Measurements from ENCODE around the gene MET.

The MET gene

GRCh38 chr7:116779216-116779615 lies 107.2 kb downstream of the MET start:
- no peak overlapping the region for H2AFZ ChIP-seq (ENCODE audit: insufficient read depth, low read length, poor library complexity)
- H3K79me1 ChIP-seq (ENCODE audit: low read length) = peaks cover 7% of the 10 kb centered on the region
- no peaks in the 10 kb centered on the region for H3K9me3 ChIP-seq (ENCODE audit: insufficient read depth, low read depth, low read length)
- no peak overlapping the region for H3K9ac ChIP-seq (ENCODE audit: low read length)
- no peak overlapping the region for H3K23ac ChIP-seq (ENCODE audit: low read length)
- H3K14ac ChIP-seq (ENCODE audit: low read length) = no peak overlapping the region
- H4K8ac ChIP-seq (ENCODE audit: low read depth, low read length) = no peak overlapping the region
- H3K79me2 ChIP-seq (ENCODE audit: control insufficient read depth, insufficient read depth, low read length, poor library complexity) = no peaks in the 10 kb centered on the region
- H4K12ac ChIP-seq (ENCODE audit: low read depth, low read length) = no peak overlapping the region
- H3K18ac ChIP-seq (ENCODE audit: low read length) = no peak overlapping the region
- H2BK120ac ChIP-seq (ENCODE audit: insufficient read depth, low read length, poor library complexity) = no peak overlapping the region
- no peaks in the 10 kb centered on the region for H3K27me3 ChIP-seq (ENCODE audit: insufficient read depth, low read length)
- H3K27ac ChIP-seq (ENCODE audit: low read depth, low read length) = no peak overlapping the region
- H2AK5ac ChIP-seq (ENCODE audit: low read length) = no peak overlapping the region
- no peak overlapping the region for H3K4ac ChIP-seq (ENCODE audit: low read depth, low read length)
- no peak overlapping the region for H2BK5ac ChIP-seq (ENCODE audit: low read depth, low read length, poor library complexity)
- H3K4me1 ChIP-seq (ENCODE audit: control insufficient read depth in 1 of 2, insufficient read depth in 2 of 2, low read length in 2 of 2) = peaks cover 16 to 18% of the 10 kb centered on the region in 2 experiments
- H4K91ac ChIP-seq (ENCODE audit: low read depth, low read length) = no peak overlapping the region
- no peak overlapping the region for H2BK12ac ChIP-seq (ENCODE audit: low read length)
- no peak overlapping the region for H3K4me2 ChIP-seq (ENCODE audit: low read length)
- DNase-seq = no peak
- peaks cover 0 to 7% of the 10 kb centered on the region in 2 experiments for H3K36me3 ChIP-seq (ENCODE audit: control insufficient read depth in 1 of 2, insufficient read depth in 2 of 2, low read length in 2 of 2)
- H3K4me3 ChIP-seq (ENCODE audit: low read depth, low read length) = no peak overlapping the region
- no CpG with 5 or more reads among the region's 4 CpGs for WGBS (ENCODE audit: extremely low coverage, insufficient coverage, insufficient read length)

- Histone ChIP-seq H3K23ac (ENCODE audit: low read length) (no peak overlapping the region), H4K12ac (ENCODE audit: low read depth, low read length) (no peak overlapping the region), H2AK5ac (ENCODE audit: low read length) (no peak overlapping the region), H2AFZ (ENCODE audit: insufficient read depth, low read length, poor library complexity) (no peak overlapping the region), H3K79me1 (ENCODE audit: low read length) (peaks cover 11% of the 10 kb centered on the region), H3K14ac (ENCODE audit: low read length) (no peak overlapping the region), H4K8ac (ENCODE audit: low read depth, low read length) (no peak overlapping the region), H3K9ac (ENCODE audit: low read length) (no peak overlapping the region), H3K4me3 (ENCODE audit: low read depth, low read length) (no peak overlapping the region), H2BK120ac (ENCODE audit: insufficient read depth, low read length, poor library complexity) (no peak overlapping the region), H3K4me2 (ENCODE audit: low read length) (no peak overlapping the region), H3K4ac (ENCODE audit: low read depth, low read length) (no peak overlapping the region), H3K27ac (ENCODE audit: low read depth, low read length) (peak overlapping the region; percentile 70), H2BK5ac (ENCODE audit: low read depth, low read length, poor library complexity) (no peak overlapping the region), H2BK12ac (ENCODE audit: low read length) (no peak overlapping the region), H4K91ac (ENCODE audit: low read depth, low read length) (no peak overlapping the region), H3K36me3 (ENCODE audit: control insufficient read depth in 1 of 2, insufficient read depth in 2 of 2, low read length in 2 of 2) (peaks cover 0 to 5% of the 10 kb centered on the region in 2 experiments), H3K9me3 (ENCODE audit: insufficient read depth, low read depth, low read length) (no peaks in the 10 kb centered on the region), H3K79me2 (ENCODE audit: control insufficient read depth, insufficient read depth, low read length, poor library complexity) (no peaks in the 10 kb centered on the region), H3K4me1 (ENCODE audit: control insufficient read depth in 1 of 2, insufficient read depth in 2 of 2, low read length in 2 of 2) (peaks cover 19 to 21% of the 10 kb centered on the region in 2 experiments), H3K18ac (ENCODE audit: low read length) (no peak overlapping the region), H3K27me3 (ENCODE audit: insufficient read depth, low read length) (no peaks in the 10 kb centered on the region)
- WGBS (ENCODE audit: extremely low coverage, insufficient coverage, insufficient read length) = no CpG with 5 or more reads among the region's 3 CpGs
- peak in 1 of 2 donors; percentile 78 for DNase-seq
Observed at GRCh38 chr7:116779931-116780330, 107.9 kb downstream of the MET start.

GRCh38 chr7:116780521-116780920 lies 108.5 kb downstream of the MET start:
- no peak overlapping the region for H3K4ac ChIP-seq (ENCODE audit: low read depth, low read length)
- no peak overlapping the region for H4K12ac ChIP-seq (ENCODE audit: low read depth, low read length)
- H3K79me1 ChIP-seq (ENCODE audit: low read length) = peaks cover 11% of the 10 kb centered on the region
- H3K9me3 ChIP-seq (ENCODE audit: insufficient read depth, low read depth, low read length) = no peaks in the 10 kb centered on the region
- peak overlapping the region; percentile 26 for H2AK5ac ChIP-seq (ENCODE audit: low read length)
- peak overlapping the region; percentile 58 for H2BK120ac ChIP-seq (ENCODE audit: insufficient read depth, low read length, poor library complexity)
- H2BK5ac ChIP-seq (ENCODE audit: low read depth, low read length, poor library complexity) = peak overlapping the region; percentile 78
- peak overlapping the region; percentile 7 for H4K8ac ChIP-seq (ENCODE audit: low read depth, low read length)
- H3K18ac ChIP-seq (ENCODE audit: low read length) = no peak overlapping the region
- no peak overlapping the region for H3K4me3 ChIP-seq (ENCODE audit: low read depth, low read length)
- no peak overlapping the region for H3K23ac ChIP-seq (ENCODE audit: low read length)
- H3K36me3 ChIP-seq (ENCODE audit: control insufficient read depth in 1 of 2, insufficient read depth in 2 of 2, low read length in 2 of 2) = peaks cover 0 to 7% of the 10 kb centered on the region in 2 experiments
- H2BK12ac ChIP-seq (ENCODE audit: low read length) = peak overlapping the region; percentile 68
- H3K27ac ChIP-seq (ENCODE audit: low read depth, low read length) = peak overlapping the region; percentile 70
- H3K9ac ChIP-seq (ENCODE audit: low read length) = no peak overlapping the region
- H3K14ac ChIP-seq (ENCODE audit: low read length) = no peak overlapping the region
- peaks cover 19 to 21% of the 10 kb centered on the region in 2 experiments for H3K4me1 ChIP-seq (ENCODE audit: control insufficient read depth in 1 of 2, insufficient read depth in 2 of 2, low read length in 2 of 2)
- H3K4me2 ChIP-seq (ENCODE audit: low read length) = no peak overlapping the region
- H3K79me2 ChIP-seq (ENCODE audit: control insufficient read depth, insufficient read depth, low read length, poor library complexity) = no peaks in the 10 kb centered on the region
- no peaks in the 10 kb centered on the region for H3K27me3 ChIP-seq (ENCODE audit: insufficient read depth, low read length)
- H2AFZ ChIP-seq (ENCODE audit: insufficient read depth, low read length, poor library complexity) = no peak overlapping the region
- DNase-seq = no peak
- WGBS (ENCODE audit: extremely low coverage, insufficient coverage, insufficient read length) = no CpG with 5 or more reads among the region's 1 CpG
- H4K91ac ChIP-seq (ENCODE audit: low read depth, low read length) = peak overlapping the region; percentile 39

- Histone ChIP-seq H3K4ac (ENCODE audit: low read depth, low read length) (no peak overlapping the region), H3K14ac (ENCODE audit: low read length) (no peak overlapping the region), H3K36me3 (ENCODE audit: control insufficient read depth in 1 of 2, insufficient read depth in 2 of 2, low read length in 2 of 2) (peaks cover 0 to 7% of the 10 kb centered on the region in 2 experiments), H3K4me1 (ENCODE audit: control insufficient read depth in 1 of 2, insufficient read depth in 2 of 2, low read length in 2 of 2) (peaks cover 19 to 21% of the 10 kb centered on the region in 2 experiments), H3K4me2 (ENCODE audit: low read length) (peak overlapping the region; percentile 0), H3K18ac (ENCODE audit: low read length) (no peak overlapping the region), H3K9ac (ENCODE audit: low read length) (no peak overlapping the region), H4K12ac (ENCODE audit: low read depth, low read length) (no peak overlapping the region), H3K9me3 (ENCODE audit: insufficient read depth, low read depth, low read length) (no peaks in the 10 kb centered on the region), H3K4me3 (ENCODE audit: low read depth, low read length) (no peak overlapping the region), H4K8ac (ENCODE audit: low read depth, low read length) (no peak overlapping the region), H3K23ac (ENCODE audit: low read length) (no peak overlapping the region), H3K27ac (ENCODE audit: low read depth, low read length) (peak overlapping the region; percentile 70), H3K27me3 (ENCODE audit: insufficient read depth, low read length) (no peaks in the 10 kb centered on the region), H4K91ac (ENCODE audit: low read depth, low read length) (no peak overlapping the region), H2BK12ac (ENCODE audit: low read length) (no peak overlapping the region), H2AFZ (ENCODE audit: insufficient read depth, low read length, poor library complexity) (no peak overlapping the region), H2AK5ac (ENCODE audit: low read length) (no peak overlapping the region), H3K79me1 (ENCODE audit: low read length) (peaks cover 11% of the 10 kb centered on the region), H2BK120ac (ENCODE audit: insufficient read depth, low read length, poor library complexity) (no peak overlapping the region), H3K79me2 (ENCODE audit: control insufficient read depth, insufficient read depth, low read length, poor library complexity) (no peaks in the 10 kb centered on the region), H2BK5ac (ENCODE audit: low read depth, low read length, poor library complexity) (no peak overlapping the region)
- WGBS (ENCODE audit: extremely low coverage, insufficient coverage, insufficient read length) = no CpG with 5 or more reads among the region's 1 CpG
- DNase-seq = peak; percentile 99
Observed at GRCh38 chr7:116780966-116781365, 109.0 kb downstream of the MET start.
